GM10847 (cell line): ENCODE data around the gene CELF4.

Source experiments
- POLR2A ChIP-seq: IDR thresholded peaks from 2 replicates; pipeline ENCODE4 v1.6.1; 2011; ENCODE audit not compliant: insufficient read length; ENCODE audit errors: extremely low read depth

CELF4 gene

DNA sequence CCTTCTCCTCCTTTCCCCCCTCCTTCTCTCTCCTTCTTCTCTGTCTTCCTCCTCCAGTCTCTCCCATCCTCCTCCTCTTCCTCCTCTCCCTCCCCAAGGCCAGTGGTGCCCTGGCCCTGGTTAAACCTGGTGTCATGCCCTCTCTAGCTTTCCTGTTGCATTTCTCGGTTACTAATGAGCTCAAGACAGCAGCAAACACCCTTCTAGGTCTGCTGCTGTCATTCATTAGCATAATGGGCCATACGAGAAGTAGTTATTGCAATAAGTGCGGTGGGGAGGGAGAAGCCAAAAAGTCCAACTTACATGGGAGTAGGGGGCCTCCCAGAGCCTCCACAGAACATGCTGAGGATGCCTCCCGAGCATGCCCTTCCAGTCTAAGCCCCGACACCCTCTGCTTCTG, 177.2 kb downstream of the CELF4 start:
- no peak for TF ChIP-seq POLR2A

DNA sequence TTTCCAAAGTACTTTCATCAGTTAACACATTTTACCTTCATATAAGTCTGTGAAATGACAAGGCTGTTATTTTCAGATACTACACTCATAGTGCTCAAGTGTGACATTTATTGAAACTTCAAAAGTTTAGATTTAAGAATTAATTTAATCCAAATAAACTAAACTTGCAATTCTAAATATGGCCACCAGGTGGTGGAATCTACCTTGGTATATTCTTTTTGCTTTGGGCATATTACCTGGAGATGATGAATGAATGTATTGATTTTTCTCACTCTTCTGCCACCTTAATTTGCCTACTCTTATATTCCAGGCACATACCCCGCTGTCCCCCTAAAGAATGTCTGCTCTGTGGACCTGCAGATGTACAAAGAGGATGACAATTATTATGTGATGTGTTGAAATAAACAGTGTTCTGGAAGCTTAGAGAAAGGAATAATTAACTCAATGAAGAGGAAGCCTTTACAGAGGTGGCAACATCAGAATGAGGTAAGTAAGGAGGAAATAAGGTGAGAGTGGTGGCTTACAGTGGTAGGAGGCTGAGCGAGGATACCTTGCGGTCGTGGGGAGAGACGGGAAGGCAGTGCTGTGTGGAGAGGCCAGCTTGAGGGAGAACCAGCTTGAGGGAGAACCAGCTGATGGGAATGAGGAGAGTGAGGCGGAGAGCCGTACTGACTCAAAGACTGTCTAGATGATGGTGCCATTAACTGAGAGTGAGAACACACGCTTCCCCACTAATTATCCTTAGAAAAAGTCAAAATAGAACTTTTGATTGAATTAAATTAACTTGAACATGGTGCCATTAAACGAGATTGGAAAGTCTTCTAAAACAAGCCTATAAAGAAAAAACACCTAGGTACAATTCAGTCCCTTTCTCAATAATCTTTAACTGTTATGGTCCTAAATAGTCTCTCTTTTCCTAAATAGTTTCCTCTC, 179.5 kb downstream of the CELF4 start:
- no peak for TF ChIP-seq POLR2A

DNA sequence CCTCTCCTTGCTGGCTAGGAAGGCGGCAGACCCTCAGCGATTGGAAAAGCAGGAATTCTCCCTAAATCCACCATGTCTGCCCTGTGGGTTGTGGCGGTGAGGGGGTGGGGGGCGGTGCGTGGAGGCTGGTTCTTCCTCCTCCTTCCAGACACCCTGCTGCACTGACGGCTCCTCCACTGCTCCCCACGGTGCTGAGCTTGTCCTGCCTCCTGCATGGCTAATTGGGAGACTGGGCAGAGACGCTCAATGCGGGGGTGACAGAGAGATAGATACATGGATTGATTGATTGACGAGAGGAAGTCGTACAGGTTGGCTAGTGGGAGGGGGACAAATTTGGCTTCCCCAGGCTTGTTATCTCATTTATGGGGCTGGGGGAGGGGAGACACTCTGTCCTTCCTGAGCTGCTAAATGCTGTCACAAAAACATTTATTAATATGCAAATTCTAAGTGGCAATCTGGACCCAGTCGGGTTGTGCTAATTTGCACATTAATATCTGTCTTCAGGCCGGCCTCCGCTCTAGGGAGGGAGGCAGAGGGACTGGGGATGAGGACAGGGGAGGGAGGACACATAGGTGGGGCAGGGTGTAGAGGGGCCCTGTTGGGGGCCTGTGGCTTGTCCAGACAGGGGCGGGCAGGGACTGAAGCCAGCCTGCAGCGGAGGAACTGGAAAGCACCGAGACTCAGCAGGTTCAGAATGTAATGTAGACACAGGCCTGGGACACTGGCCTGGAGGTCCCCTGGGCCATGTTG, 181.6 kb downstream of the CELF4 start:
- TF ChIP-seq POLR2A = no peak

DNA sequence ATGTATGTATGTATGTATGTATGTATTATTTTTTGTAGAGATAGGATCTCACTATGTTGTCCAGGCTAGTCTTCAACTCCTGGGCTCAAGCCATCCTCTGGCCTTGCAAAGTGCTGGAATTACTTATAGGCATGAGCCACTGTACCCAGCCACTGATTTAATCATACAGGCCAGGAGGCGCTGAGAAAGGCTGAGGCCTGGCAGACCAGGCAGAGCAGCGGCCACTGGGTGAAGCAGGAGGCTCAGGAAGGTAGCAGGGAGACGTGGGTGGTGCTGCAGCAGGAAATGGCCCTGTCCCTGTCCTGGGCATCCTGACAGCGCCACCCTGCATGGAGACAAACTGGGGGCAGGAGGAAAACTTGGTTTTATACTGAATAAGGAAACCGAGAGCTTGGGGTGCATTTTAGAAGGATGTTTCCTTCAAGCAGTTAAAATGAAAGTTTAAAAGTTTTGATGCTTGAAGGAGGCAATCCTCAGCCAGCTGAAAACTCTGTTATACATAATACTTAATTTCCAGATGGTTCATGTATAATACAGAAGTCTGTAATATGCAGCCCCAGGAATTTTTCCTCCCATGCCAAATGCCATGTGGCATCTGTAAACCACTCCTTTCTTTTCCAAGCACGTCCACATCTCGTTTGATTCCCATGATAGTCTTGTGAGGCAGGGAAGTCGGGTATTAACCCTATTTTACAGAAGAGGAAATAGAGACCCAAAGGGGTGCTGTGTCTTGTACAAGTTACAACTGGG, 182.4 kb downstream of the CELF4 start:
- TF ChIP-seq POLR2A = no peak

DNA sequence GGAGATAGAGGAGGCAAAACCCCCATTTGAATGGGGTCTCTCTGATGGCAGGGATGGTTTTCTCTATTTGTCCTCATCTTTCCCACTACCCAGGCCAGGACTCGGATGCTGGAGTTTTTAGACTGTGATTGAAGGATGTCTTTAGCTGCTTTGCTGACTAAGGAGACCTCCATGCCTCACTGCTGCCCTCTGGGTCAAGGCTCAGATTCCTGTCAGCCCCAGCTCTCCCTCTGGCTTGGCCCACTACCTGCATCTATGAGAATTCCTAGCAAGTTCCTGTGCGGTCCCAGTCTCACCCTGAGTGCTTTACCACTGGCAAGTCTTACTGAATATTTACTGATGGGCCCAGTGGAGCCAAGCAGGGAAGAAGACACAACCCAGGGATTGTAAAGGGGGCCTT, 184.0 kb downstream of the CELF4 start:
- TF ChIP-seq POLR2A = no peak

DNA sequence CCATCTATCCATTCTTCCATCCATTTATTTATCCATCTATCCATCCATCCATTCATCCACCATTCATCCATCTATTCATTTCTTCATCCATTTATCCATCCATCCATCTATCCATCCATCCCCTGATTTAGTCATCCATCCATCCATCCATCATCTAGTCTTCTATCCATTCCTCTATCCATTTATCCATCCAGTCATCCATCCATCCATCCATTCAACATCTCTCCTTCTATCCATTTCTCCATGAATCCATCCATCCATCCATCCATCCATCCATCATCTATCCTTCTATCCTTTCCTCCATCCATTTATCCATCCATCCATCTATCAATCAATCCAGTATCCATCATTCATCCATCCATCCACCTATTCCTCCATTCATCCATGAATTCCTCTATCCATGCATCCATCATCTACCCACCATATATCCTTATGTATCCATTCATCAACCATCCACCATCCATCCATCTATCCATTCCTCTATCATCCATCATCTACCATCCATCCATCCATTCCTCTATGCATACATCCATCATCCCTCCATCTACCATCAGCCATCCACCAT, 185.0 kb downstream of the CELF4 start:
- TF ChIP-seq POLR2A = no peak

DNA sequence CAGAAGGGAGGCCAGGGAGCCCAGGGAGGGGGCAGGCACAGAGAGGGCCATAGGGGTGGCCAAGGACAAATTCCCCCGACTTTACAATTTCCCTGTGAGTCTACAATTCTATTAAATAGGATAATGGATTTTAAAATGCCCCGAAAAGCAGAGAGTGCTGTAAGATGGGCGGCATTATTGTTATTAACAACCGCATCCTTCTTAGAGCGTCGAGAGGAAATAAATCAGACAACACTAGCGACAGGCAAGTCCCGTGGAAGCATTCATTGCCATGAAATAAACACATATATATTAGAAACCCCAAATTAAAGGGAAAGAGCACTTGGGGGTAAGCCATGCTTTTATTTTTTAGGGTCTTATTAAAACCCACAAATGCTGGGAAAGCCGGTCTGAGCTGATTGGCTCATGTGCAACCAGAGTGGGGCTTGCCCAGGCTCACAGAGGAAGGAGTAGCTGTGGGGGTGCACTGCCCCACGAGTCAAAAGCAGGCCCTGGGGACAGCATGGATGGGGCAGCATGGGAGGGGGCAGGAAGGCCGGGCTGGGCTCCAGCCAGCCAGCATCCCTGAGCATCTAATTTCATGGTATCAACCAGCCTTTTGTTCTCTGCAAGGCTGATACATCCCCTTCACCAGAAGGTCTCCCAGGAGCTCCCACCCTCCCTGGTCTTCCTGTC, 187.1 kb downstream of the CELF4 start:
- TF ChIP-seq POLR2A = no peak

DNA sequence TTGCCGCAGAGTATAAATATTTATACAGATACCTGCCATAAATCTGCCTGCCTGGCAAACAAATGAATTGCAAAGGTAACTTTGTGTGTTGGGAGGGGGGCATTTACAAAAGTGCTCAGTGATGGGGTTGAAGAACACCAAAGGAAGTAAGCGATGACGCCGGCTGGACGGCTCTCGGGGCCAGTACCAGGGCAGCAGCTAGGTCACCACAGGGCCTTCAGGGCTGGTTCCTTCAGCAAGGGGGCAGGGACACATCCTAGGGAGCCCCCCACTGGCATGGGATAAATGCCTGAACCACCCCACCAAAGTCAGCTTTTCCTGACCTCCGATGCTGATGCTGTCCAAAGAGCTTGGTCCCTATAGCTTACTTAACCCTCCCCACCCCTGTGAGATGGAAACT, 190.4 kb downstream of the CELF4 start:
- TF ChIP-seq POLR2A = no peak

DNA sequence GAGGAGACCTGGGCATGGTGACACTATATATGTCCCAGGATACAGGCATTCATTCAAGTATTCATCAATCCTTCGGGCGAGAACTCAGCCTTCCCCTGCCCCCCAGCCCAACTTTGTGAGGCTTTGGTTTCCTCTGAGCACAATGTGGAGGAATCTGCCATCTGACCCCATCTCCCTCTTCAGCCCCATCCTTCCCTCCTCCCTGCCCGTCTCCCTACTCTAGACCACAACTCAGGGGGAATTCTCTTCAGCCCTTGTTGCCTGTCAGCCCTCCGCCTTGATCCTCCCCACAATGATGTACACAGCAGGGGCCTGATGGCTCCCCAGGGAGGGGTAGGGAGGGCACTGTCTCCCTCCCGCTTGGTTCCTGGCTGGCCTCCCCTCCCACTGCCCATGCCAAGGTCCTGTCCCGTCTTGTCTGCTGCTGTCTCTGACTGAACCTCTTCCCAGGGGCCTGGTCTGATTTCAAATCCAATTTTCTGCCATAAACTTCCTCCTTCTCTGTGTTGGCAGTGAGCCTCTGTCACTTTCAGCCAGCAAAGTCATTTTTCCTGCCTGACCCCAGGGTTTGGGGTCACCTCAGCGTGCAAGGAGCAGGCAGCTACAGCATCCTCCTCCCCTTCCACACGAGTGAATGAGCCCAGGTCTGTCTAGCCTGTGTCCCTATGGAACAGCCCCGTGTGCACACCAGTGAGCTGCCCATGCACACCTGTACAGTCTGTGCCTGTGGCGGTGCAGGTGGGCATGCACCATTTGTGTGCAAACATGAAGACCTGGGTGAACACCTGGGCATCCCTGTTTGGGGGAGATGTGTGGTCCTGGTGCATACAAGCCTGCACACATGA, 197.3 kb downstream of the CELF4 start:
- TF ChIP-seq POLR2A = no peak

DNA sequence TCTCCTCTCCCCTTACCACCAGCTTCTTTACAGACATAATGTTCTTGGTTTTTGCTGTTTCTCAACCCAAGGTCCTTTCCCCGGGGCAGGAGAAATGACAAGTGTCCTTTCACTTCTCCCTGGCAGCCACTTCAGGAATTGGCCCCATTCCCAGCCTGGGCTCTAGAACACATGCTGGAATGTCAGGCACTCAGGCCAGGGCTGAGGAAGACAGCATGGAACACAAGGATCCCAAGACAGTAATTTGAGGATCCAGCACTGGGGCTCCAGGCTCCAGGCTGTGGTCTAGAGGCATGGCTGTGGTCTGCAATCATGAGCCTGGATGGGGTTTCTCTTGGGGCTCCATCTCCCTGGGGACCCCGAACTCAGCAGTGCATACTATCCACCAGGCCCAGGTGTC, 201.4 kb downstream of the CELF4 start:
- TF ChIP-seq POLR2A = no peak

DNA sequence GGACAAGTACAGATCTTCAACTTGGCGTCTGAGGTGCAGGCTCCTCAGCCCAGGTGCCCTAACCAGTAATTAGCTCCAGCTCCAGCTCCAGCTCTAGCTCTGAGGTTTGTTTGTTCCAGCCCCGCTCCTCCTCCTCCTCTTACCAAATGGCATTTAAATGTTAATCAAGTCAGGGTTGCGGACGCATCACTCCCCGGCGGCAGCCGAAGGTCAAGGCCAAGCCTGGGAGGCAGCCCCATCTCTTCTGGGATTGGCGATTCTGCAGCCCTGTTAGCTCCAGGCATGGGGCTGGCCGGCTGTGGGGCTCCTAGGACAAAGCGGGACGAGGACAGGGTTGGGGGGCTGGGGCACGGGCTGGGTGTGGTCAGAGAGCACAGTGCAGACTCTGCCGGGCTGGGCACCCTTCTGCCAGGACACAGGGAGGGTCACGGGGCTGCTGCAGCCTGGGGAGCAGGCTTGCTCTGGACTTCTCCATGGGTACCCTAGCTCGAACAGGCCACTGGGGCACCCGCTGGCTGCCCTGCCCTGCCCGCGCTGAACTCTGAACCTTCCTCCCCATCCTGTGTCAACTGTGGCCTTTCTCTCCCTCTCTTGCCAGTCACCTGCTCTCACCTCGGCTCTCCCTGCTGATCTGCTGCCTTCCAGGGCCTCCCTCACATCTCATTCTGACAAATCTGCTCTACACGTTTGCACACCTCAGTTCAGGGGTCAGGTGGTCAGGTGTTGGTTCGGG, 203.3 kb downstream of the CELF4 start:
- no peak for TF ChIP-seq POLR2A

DNA sequence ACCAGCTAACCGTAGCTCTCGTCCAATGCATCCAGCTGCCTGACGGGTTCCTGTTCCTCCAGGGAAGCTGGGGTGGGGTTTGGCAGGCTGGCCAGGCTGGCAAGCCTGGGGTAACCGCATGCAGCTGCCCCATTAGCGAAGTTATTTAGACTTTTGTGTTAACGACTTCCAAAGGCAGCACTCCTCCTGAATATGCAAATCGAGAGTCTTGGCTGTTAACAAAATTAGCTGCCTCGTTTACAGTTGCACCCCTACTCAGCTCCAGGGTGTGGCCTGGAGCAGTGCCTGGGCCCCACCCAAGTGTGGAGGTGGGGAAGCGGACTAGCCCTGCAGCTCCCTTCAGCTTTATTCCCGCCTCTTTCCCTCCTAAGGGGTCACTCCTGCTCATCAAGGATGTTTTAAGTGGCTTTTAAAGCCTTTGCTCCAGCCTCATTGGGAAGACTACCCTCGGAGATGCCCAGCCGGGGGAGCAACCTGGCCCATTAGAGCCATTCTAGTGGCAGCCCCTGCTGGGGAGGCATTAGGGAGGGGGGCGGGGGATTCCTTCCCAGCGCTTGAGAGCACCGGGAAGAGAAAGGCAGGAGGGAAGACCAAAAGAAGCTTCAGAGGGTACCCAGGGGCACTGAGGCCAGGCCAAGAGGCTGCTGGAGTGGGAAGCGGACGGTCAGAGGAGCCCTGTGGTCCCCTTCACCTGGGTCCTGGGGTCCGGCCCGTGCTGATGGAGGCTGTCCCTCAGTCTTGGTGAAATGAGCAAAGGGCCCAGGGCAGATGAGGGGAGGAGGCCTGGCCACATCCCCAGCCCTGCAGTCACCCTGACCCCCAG, 204.1 kb downstream of the CELF4 start:
- TF ChIP-seq POLR2A = no peak
